ENCODE results near the gene TAS2R1.
"Not testable (repeated sequence)": the region's sequence is repeated elsewhere in the genome, so short reads cannot be mapped to it uniquely, and the experiment has no call there.

Gene TAS2R1

DNA sequence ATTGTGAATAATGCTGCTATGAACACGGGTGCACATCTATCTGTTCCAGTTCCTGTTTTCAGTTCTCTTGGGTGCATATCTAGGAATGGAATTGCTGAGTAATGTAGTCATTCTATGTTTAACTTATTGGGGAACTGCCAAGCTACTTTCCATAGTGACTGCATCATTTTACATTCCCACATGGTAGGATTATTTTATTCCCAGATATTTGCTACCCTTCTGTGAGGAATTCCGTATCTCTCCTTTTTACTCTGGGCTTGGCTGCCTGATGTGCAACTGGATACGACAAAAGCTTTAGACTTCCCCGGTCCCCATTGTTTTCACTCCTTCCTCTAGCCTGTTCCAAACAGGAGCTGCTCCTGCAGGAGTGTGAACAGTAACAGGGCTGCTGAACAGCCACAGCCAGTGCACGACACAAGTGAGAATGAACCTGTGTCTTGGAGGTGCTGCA is 7.2 kb downstream of the TAS2R1 start:
- peak; percentile 41 for DNase-seq (ENCODE audit: low read depth)

DNA sequence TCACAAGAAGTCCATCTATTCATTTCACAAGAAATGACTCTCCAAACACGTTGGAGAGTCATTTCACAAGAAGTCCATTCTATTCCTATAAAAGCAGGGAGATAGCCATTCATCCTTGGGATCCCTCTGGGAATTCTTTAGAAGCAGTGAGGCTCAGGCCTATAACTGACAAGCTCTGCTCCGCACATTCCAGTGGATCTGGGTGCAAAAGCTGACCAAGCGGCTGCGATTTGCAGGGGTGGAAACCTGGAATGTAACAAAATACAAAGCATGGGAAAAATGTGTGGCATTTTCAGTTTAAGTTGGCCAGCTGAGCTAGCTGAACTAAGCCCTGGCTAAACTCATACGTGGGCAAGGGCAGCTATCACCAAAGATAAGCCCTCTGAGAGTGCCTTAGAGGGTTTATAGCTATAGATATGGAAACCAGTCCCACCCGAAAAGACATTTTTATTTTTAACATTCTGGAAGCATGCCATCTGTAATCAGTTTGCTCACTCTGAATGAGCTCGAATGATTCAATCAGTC is 8.7 kb downstream of the TAS2R1 start:
- DNase-seq (ENCODE audit: low read depth) = peak; percentile 28

DNA sequence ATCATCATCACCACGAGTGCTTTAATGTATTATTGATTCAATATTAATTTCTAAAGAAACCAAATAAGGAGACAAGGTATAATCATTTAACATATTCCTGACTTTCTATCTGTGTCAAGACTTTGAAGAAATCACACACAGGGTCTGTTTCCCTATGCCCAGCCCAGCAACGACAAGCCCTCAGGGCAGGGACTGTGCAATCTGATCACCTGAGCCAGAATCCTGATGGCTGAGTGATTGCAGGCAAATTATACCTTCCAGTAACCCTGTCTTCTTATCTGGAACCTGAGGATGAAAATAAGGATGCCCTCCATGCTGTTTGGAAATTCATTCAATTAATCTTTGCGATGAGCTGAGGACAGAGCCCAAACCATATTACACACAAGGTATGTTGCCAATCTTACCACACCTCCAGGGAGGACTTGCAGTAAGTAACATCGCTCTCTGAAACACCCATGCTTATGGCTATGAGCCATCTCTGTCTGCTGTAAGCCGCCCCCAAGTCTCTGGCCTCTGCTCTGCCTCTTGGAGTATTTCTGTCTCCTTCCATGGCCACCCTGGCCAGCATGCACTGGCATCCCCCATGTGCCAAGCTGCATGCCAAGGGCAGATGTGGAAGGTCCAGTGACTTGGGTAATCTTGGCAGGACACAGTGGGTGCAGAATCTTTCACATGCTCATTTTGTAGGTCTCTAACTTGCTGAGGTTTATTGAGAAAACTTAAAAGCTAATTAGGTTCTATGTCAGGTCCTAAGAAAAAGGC is 10.6 kb downstream of the TAS2R1 start:
- DNase-seq (ENCODE audit: low read depth) = no peak

DNA sequence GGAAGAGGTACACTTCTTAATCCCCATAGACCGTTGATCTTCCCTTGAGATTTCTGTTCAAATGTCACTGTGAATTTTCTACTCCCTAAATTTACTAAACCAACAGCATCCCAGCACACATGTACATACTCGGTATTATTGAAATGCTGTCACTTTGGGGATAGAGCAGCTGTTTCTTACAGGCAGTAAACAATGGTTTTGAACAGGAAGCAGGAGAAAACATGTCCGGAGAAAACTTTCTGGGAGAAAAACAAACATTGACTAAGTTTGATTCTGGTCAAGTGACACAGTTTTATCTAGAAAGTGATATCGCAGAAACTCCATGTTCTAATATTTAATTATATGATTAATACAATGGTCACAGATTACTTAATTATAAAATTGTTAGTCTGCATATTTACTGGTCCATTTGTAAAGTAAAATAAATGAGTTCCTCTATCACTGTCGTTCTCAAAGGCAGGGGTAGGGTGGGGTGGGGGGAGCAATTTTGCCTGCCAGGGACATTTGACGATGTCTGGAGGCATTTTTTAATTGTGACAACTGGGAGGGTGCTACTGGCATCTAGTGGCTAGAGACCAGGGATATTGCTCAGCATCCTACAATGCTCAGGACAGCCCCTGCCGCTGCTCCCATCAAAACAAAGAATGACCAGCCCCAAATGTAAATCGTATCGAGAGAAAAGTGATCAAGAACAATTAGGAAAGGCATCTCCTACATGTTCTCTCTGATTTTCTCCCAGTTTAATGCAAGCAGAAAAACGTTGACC is 12.2 kb downstream of the TAS2R1 start:
- no peak for DNase-seq (ENCODE audit: low read depth)

- DNase-seq (ENCODE audit: low read depth) = no peak
Measured at GRCh38 chr5:9617221-9617620, 12.9 kb downstream of the TAS2R1 start.

- no peak for DNase-seq (ENCODE audit: low read depth)
Measured at GRCh38 chr5:9615331-9615730, 14.8 kb downstream of the TAS2R1 start.

DNA sequence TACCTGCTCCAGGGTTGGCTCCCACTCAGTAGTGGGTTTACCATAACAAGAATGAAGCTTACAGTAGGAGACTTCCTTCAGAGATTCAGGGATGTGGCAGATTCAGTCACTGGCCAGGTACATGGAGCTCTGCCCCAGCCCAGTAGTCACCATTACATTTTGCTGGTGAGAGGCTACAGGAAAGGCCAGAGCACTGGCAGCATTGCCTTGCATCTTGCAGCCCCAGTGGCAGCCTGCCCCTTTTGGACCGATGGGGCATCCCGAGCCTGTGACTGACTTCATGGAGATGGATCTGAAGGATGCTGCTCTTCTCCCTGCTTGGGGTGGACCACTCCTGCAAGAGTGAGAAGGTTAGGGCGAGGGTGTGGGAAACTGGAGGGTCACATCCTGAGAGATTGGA is 16.8 kb downstream of the TAS2R1 start:
- DNase-seq (ENCODE audit: low read depth) = no peak

- DNase-seq (ENCODE audit: low read depth) = no peak
Measured at GRCh38 chr5:9610969-9611368, 19.2 kb downstream of the TAS2R1 start.

GRCh38 chr5:9610364-9610763 is 19.8 kb downstream of the TAS2R1 start:
- DNase-seq (ENCODE audit: low read depth) = no peak

- no peak for DNase-seq (ENCODE audit: low read depth)
Measured at GRCh38 chr5:9608093-9608492, 22.1 kb downstream of the TAS2R1 start.

DNA sequence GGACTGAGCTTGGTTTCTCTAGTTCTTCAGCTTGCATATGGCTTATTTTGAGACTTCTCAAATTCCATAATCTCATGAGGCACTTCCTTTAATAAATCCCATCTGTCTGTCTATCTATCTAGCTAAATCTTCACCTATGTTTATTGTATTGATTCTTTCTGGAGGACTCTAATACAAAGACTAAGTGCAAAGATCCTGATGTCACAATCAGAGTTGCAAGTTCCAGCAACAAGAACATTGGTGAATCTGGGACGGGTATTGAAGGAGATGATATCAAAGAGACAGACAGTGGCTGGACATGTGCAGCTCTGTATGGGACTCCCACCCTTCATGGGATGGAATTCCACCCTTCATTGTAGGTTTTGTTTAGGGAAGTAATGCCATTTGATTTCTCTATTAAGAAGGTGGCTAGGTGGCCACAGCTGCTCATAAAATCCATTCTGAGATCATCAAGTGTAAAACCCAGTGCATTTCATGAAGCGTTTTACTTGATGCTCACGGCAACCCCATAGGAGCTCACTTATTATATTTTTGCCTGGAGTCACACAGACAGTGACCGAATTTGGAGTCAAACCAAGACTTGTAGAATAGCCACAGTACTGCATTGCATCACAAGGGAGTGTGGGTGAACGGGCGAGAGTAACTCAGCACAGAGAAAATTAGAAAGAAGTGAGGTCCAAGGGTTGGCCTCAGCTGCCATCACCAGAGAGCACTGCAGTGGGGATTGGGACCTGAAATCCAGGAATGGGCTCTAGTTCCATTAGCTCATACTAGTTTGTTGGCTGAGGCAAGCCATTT is 24.9 kb downstream of the TAS2R1 start:
- DNase-seq (ENCODE audit: low read depth) = no peak

- DNase-seq (ENCODE audit: low read depth) = no peak
Measured at GRCh38 chr5:9604416-9604815, 25.7 kb downstream of the TAS2R1 start.

DNA sequence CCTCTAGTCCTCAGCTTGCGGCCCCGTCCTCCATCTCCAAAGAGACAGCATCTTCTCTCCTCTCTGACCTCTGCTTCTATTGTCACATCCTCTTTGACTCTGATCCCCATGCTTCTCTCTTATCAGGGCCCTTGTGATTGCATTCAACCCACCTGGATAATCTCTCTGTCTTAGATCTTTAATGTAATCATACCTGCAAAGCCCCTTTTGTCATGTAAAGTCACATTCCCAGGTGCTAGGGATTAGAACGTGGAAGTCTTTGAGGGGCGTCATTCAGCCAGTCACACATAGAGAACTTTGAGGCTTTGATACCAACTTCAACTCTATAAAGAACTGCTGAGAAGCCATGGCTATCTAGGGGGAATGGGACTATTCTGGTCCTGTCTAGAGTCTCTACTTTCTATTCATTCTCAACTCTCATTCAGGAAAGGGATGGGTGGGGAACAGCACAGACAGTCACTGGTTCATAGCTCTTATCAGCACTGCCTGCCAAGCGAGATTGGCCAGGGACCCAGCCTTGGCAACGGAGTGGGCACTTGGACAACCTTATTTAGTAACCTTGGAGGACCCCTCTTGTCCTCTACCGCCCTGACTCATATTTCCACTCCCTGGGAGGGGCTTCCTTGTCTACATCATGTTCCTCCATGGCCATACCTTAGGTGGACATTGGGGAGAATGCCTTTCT is 29.0 kb downstream of the TAS2R1 start:
- DNase-seq (ENCODE audit: low read depth) = no peak

GRCh38 chr5:9599391-9599790 is 30.8 kb downstream of the TAS2R1 start:
- DNase-seq (ENCODE audit: low read depth) = no peak

GRCh38 chr5:9598329-9598728 is 31.8 kb downstream of the TAS2R1 start:
- DNase-seq (ENCODE audit: low read depth) = not testable (repeated sequence)

DNA sequence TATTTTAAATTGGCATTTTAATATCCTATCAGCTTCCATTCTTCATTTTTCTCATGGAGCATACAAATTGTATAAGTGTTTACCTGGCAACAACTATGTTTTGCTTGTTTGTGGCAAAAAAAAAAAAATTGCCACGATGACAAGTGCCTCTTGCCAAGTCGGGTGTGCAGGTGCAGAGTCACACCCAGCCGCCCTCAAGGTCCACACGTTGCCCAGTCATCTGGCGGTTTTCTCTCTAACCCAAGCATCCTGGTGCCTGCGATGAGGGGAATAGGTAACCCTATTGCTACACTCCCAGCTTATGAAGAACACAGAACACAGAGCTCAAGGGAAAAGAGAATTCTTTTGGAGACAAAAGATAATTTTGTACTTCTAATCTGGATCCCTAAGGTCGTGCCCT is 32.8 kb downstream of the TAS2R1 start:
- DNase-seq (ENCODE audit: low read depth) = not testable (repeated sequence)

DNA sequence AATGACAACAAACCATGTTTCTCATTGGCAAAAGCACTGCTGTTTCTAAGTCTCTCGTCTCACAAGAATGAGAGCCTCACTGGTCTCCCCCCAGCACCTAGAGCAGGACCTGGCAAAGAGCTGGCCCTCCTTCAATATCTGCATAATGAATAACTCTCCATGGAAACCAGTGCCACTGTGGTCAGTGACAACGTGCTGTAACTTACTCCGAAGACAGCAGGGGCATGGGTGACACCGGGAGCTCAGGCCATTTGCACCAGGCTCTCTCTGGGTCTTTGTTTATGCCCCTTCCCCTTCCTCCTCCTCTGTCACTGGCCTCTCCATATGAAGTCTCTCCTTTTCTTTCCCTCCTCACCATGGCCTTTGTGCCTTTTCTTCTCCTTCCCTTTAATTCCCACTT is 33.3 kb downstream of the TAS2R1 start:
- no peak for DNase-seq (ENCODE audit: low read depth)

DNA sequence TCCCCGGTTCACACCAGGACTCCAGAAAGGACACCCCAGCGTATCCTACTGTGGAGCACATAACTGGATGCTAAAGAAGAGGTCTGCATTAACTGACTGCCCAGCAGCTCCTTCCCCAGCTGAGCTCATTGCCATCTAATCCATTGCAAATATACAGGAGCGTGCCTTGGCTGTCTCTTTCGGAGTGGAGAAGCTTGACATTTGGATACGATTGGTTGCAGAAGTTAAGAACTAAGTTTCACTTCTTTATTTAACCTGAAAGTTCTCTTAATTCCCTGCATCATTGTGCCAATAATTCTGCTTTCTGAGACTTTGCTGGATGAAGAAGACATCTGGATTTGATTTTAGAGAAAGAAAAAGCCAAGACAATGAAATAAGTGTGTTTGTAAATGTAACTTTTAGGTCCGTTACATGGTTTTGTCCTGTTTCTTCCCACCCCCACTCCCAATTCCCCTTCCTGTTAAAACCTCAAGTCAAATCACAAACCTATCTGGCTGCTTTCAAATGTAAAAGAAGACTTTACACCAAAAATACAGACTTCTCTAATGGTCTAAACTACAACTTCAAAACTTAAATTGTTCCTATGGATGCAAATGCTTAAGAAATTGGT is 33.9 kb downstream of the TAS2R1 start:
- no peak for DNase-seq (ENCODE audit: low read depth)

- DNase-seq (ENCODE audit: low read depth) = no peak
Measured at GRCh38 chr5:9594913-9595312, 35.2 kb downstream of the TAS2R1 start.

- no peak for DNase-seq (ENCODE audit: low read depth)
Measured at GRCh38 chr5:9589049-9589835, 40.9 kb downstream of the TAS2R1 start.

DNA sequence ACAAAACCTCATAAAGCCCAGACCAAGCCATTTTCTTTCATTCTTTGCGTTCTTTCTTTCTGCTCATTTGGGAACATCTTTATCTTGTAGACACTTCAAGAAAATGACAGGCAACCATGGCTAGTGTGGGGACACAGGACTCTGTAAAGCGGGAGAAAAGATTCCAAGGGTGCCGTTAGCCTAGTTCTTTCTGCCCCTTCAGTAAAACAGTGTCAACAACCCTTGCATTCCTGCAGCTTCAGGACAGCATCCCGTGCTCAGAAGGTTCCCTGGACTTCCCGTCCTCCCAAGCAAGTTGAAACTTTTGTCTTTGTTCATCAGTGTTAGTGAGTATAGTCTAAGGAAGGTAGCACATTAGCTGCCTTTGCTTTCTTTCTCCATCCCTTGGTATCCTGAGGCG is 41.9 kb downstream of the TAS2R1 start:
- DNase-seq (ENCODE audit: low read depth) = no peak

Measured in stromal cell of bone marrow (primary cell).